Left lobe of liver (tissue), 2 donors: ENCODE data around the gene MCAM. TPM values are rescaled to one million over a fixed set of nuclear protein-coding genes. Genes with fewer than 3 reads are reported as not detected.

Source experiments
- ATAC-seq: fragments of 200-7000 bp; cut with Tn5 transposase; one replicate; pipeline ENCODE4 v1.9.1; 2020; ENCODE audit warnings: mild to moderate bottlenecking, moderate library complexity
- DNase-seq: peaks from one replicate; pipeline ENCODE4 v3.0.0-alpha.2; 2020; ENCODE audit warnings: low spot score
- total RNA-seq: library from RNA; stranded (reverse); gene quantifications from one replicate; pipeline ENCODE4 v1.2.1, GENCODE V29; 2021
- donor health status: DM: no; HTN: no; CAD: no; lungs with moderate emphysema.
- donor health status: DM: no; HTN: yes; CAD: no.

Gene MCAM
- total RNA-seq, 1 donor from 2014 or later, result 1.5 TPM

DNA sequence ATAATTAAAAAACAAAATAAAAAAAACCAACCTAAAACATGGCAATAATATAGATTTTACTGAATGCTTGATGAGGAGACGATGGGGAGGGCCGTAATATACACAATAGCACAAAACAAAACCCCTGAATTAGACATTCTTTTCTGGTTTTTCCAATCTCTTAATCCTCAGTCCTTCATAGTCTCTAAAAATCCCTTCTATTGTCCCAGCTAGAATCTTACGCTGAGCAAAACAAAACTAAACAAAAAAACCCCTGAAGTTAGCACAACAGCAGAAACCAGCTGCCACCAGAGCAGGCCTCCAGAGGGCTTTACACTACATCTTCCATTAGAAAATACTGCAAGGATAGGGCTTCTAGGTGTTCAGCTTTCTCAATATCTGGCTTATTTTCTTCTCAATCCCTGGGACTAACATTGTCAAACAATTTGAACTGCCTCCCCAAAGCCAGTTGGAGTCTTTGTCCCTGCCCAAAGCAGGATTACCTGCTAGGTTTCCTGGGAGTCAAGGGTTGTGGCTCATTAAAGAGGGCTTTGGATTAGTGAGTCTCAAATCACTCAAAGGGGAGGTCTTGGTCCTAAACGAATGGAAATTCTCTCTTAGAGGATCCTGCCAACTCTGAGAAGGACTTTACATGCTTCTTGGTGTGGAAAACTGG, 15.3 kb upstream of the MCAM start:
- DNase-seq (no peak), ATAC-seq (no peak)

DNA sequence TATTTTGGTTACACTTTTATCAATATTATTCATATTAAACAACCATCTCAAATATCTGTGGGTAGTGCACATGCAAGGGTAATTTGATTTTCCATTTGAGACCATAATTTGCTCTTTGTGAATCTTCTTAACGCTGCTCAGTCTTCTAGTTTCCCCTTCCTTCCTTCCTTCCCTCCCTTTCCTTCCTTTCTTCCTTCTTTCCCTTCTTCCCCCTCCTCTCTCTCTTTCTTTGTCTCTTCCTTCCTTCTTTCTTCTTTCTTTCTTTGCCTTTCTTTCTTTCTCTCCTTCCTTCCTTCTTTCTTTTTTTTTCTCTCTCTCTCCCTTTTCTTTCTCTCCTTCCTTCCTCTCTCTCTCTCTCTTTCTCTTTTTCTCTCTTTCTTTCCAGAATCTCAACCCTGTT, 13.3 kb upstream of the MCAM start:
- DNase-seq (no peak), ATAC-seq (no peak)

DNA sequence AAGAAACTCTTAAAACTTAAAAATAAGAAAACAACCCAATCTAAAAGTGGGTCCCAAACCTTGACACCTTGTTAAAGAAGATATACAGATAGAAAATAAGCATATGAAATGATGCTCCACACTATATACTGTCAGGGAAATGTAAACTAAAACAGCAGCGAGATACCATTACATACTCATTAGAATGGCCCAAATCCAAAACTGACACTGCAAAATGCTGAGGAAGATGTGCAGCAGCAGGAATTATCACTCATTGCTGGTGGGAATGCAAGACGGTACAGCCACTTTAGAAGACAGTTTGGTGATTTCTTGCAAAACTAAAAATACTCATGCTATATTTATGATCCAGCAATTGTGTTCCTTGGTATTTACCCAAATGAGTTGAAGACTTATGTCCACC, 12.4 kb upstream of the MCAM start:
- ATAC-seq (no peak), DNase-seq (no peak)

- peak; percentile 2 for DNase-seq
- no peak for ATAC-seq
These were observed 7.3 kb upstream of the MCAM start for GRCh38 chr11:119324189-119324588.

DNA sequence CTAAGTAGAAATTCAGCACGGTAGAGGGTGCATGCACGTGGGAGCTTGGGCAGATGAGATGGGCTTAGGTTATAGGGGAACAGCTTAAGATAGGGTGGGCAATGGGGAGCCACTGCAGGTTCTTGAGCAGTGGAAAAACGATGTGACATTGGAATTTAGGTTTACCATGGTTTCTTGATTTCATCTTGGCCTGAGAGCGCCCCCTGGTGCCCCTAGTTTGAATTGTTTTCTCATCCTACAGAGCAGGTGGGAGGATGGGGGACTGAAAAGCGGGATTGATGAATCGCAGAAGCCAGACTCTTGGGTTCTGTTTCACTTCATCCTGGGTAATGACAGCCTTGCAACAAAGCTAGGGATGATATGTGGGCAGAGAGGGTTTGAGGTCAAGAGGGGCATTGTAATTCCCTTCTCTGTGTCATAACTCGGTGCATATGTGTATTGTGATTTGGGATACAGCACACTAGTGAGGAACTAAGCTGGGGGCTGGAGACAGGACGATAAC, 6.7 kb upstream of the MCAM start:
- peak; percentile 55 for ATAC-seq
- peak; percentile 68 for DNase-seq

- ATAC-seq (no peak), DNase-seq (no peak)
These were observed 6.1 kb upstream of the MCAM start for GRCh38 chr11:119322921-119323531.

DNA sequence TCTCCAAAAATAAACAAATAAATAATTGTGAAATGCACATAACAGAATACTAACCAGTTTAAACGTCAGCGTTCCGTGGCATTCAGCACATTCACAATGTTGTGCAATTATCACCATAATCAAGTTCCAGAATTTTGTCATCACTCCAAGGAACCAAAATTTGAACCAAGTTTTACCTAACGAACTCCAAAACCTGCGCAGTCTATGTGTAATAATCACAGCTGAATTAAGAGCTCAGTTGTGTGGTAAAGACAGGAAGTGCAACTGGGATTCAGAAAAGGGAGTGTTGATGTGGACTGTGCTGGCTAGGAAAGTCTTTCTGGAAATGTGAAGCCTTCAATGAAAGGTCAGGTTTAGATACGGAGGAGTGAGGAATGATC, 5.4 kb upstream of the MCAM start:
- DNase-seq (no peak), ATAC-seq (no peak)

GRCh38 chr11:119320776-119321524, 4.0 kb upstream of the MCAM start:
- DNase-seq (peak; percentile 49), ATAC-seq (peak; percentile 47)

DNA sequence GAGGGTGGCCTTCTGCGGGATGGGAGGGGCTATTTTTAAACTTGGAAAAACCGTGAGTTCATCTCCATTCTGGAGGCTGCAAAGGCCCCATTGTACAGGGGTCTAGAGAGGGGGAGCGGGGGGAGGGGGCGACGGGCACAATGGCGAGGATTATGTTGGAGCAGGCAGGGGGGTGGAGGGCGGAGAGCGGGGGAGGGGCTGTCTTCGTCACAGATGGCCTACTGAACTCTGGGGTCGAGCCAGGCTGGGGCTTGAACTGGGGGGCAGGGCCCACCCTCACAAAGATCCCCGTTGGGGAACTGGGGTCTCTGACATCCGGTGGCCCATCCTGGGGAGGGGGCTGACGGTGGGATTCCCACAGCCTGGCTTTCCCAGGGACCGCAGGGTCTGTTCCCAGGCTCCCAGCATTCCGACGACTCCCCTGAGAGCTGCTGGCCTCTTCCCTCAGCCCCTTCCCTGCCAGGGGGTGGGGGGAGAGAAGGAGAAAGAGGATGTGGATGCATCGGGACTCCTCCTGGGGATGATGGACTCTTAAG, 3.4 kb upstream of the MCAM start:
- DNase-seq (peak; percentile 43), ATAC-seq (no peak)

- peak; percentile 3 for ATAC-seq
These were observed 2.8 kb upstream of the MCAM start for GRCh38 chr11:119319700-119320239.

GRCh38 chr11:119319136-119319699, 2.3 kb upstream of the MCAM start:
- DNase-seq (no peak), ATAC-seq (no peak)

More at GRCh38 chr11:119319700-119320239, 2.8 kb upstream of the MCAM start:
- DNase-seq, result no peak

DNA sequence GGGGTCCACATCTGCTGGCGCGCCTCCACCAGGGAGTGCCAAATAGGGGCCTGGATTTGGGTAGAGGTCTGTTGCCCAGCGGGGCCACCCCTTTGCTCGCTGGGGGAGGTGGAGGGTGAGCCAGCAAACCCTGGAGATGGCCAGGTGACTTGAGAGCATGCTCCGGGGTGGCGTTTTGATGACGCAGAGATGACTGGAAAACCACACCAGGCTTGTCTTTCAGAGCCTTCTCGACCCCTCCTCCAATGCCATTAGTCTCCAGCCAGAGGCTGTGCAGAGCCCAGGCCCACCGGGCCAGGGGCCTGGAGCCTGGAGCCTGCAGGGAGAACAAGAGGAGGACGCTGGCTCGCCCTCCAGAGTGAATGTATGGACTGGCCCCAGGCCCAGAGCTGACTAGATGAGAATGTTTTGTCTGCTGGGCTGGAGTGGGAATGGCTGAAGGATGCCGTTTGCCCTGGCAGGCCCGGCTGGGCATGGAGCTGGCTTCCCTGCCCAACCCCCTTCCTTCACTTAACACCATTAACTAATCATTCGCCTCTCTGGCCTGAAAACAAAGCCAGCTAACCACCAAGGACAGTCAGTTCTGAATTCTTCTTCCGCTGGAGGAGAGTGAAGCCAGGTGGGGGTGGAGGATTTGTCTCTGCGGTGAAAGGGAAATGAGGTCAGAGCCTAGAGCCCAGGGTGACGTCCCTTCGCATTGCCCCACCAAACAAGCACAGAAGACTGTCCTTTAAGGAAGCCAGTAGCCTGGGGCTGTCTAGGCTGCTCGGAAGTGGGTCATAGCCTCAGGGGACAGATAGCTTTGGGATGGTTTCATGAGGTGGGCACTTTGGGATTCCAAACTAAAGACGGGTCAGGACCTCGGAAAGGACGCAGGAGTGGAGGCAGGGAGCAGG, 1.6 kb upstream of the MCAM start:
- ATAC-seq, result no peak
- DNase-seq, result no peak

DNA sequence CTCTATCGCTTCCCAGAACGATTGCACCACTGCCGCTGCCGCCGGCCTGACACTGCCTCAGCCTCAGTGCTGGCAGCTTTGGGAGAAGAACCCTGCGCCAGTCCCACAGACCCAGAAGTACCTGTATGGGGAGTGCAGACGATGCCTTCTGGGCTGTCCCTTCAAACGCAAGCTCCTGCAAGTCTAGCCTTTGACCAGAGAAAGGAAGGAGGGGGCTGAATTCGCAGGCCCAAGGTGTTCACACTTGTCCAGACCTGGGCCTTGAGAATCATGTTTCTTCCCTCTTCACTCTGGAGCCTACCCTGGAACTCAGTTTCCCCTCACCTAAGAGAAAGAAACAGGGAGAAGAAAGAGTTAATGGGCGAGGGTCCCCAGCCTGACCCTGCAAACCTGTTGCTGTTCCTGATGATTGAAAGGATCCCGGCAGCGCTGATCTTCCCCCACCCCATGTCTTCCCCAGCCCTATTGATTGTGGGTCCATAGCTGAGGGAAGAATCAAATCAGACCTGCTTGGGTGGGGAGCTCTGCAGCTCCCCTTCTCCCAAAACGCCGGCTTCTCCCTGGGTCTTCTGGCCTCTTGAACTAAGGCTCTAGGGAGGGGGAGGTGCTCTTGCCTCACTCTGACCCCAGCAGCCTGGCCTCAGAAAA, 786 bp upstream of the MCAM start:
- DNase-seq (no peak), ATAC-seq (no peak)

- no peak for DNase-seq
- ATAC-seq, result peak; percentile 8
These were observed 758 bp downstream of the MCAM start for GRCh38 chr11:119316016-119316728.

DNA sequence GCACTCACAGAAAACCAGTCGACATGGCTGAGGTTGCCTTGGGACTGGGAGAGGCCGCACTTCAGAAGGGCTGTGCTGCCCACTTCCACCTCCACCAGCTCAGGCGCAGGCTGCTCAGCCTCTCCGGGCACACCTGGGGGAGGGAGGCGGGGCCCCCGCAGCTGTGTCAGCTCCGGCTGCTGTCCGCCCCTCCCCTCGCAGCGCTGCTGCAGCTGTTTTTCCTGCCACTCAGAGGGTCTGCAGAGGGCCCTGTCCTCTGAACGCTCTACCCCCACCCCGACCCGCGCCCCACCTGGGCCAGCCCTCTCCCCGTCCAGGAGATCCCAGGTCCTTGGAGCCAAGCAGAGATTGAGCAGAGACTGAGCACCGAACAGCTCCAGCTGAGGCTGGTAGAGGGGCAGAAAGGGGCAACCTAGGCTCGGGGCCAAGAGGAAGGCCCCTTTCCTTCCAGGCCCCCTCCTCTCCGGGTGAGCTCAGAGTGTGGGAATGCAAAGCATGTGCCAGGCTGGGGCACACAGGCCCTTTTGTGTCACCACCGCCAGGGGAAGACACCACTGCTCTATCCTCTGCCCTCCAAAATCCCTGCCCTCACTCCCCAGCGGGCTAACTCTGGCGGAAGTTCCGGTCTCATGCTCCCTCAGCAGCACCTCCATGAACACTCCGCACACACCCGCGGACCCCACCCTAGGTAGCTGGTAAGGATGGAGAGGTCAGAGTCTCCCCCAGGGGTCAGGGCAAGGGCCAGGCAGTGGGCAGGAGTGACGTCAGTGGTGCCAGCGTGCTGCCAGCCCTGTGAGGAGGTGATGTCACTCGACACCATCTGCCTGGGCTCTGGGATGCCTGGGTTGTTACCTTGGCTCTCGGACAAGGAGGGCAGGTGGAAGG, 1.6 kb downstream of the MCAM start:
- DNase-seq (no peak), ATAC-seq (peak; percentile 12)

GRCh38 chr11:119314726-119315125, 2.2 kb downstream of the MCAM start:
- DNase-seq (no peak), ATAC-seq (no peak)

- ATAC-seq, result no peak
These were observed 6.3 kb downstream of the MCAM start for GRCh38 chr11:119310682-119311052.

More at GRCh38 chr11:119310682-119311052, 6.3 kb downstream of the MCAM start:
- DNase-seq, result no peak
